GM19351 (cell line): ENCODE results near the gene THBD.
"Not testable (repeated sequence)": the region's sequence is repeated elsewhere in the genome, so short reads cannot be mapped to it uniquely, and the experiment has no call there.

Experiments
- ATAC-seq: cut with Tn5 transposase; IDR thresholded peaks from one replicate; pipeline ENCODE4 v1.9.1; 2021; ENCODE audit warnings: mild to moderate bottlenecking, moderate library complexity; ENCODE audit not compliant: unreplicated experiment

THBD gene

GRCh38 chr20:23037017-23037481, 12.4 kb downstream of the THBD start:
- ATAC-seq = no peak

DNA sequence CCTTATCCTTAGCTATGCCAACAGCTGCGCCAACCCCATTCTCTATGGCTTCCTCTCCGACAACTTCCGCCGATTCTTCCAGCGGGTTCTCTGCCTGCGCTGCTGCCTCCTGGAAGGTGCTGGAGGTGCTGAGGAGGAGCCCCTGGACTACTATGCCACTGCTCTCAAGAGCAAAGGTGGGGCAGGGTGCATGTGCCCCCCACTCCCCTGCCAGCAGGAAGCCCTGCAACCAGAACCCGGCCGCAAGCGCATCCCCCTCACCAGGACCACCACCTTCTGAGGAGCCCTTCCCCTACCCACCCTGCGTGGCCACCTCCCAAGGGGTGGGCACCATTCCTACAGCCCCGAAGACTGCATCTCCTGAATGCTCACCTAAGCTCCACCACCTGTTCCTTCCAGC, 13.1 kb downstream of the THBD start:
- ATAC-seq = no peak

DNA sequence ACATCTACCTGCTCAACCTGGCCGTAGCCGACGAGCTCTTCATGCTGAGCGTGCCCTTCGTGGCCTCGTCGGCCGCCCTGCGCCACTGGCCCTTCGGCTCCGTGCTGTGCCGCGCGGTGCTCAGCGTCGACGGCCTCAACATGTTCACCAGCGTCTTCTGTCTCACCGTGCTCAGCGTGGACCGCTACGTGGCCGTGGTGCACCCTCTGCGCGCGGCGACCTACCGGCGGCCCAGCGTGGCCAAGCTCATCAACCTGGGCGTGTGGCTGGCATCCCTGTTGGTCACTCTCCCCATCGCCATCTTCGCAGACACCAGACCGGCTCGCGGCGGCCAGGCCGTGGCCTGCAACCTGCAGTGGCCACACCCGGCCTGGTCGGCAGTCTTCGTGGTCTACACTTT, 13.7 kb downstream of the THBD start:
- no peak for ATAC-seq

DNA sequence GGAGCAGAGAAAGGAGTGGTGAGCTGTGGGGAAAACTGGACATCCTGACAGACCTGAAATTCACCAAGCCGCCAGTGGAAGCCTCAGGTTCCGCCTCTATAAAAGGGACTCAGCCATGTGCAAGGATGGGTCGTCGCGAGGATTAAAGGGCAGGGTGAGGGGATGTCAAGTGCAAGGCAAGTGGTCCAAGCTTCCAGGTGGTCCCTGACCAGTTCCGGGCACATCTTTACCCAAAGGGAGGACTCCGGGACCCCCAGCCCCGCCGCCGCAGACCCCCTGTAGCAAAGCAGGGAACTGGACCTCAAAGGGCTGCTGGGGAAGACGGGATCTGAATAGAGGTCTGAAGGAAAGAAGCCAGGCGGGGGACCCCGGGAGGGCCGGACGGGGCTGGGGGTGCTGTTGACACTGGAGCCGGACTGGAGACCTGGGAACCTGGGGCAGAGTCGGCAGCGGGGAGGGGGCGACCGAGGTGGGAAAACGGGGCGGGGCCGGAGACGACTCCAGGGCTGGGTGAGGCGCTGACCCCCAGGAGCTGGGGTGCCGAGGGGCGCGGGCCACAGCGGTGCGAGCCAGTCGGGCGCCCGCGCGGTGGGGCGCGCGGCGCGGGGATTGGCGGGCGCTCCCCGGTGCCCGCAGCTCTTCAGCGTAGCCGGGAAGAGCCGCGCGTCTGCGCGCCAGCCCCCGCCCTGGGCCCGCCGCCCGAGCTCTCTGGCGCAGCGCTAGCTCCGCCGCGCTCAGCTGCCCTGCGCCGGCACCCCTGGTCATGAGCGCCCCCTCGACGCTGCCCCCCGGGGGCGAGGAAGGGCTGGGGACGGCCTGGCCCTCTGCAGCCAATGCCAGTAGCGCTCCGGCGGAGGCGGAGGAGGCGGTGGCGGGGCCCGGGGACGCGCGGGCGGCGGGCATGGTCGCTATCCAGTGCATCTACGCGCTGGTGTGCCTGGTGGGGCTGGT, 14.5 kb downstream of the THBD start, which contains the start of gene SSTR4:
SSTR4 (plus strand) TSS at position 592 of the 951 bp plus-strand sequence; CDS start at position 764, 172 bp downstream.
- ATAC-seq = no peak

DNA sequence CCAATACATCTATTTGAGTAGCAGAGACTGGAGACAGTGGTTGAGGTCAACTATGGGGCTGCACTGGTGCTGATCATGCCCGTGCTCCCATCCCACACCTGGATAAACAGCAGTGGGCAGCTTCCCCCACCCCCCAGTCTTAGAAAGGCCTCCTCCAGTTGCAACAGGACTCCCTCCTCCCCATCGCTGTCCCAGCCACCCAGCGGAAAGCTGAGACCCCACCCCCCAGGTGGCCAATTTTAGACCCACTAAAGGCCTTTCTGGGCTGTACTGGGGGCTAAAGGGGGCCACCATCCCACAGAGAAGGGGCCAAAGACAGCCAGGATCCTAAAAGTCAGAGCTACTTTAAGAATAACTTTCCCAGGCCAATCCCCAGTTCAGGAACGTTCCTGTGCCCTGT, 15.6 kb downstream of the THBD start:
- no peak for ATAC-seq

GRCh38 chr20:23032750-23033078, 16.8 kb downstream of the THBD start:
- ATAC-seq = no peak

DNA sequence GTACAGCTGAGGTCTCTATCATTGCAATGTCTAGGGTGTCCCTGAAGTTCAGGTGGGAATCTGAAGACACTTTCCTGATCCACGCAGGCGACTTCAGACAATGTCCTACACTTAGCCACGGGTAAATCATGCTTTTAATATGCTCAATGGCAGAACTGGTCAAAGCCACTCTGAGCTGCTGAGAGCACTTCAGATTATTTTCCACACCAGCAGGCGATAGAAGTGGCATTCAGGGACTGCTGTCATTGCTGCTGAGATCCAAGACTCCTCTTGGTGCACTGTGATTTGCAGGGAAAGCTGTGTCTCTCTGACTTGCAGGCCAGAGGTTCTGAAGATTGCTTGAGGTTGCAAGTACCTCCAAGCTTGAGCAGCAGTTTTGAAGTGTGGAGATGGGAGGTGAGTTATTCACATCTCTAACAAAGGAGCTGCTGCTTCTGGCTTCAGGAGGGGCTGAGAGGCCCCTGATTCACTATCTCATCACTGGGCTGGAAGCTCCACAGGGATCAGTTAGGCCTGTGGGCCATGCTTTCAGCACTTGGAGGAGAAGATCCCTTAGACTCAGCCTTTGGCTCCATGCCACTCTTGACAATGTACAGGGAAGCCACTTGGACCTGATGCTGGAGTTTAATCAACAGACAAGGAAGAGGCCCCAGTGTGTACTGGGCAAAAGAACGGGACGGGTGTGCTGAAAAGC, 17.3 kb downstream of the THBD start:
- no peak for ATAC-seq

- no peak for ATAC-seq
These were observed 18.1 kb downstream of the THBD start for GRCh38 chr20:23031346-23031745.

DNA sequence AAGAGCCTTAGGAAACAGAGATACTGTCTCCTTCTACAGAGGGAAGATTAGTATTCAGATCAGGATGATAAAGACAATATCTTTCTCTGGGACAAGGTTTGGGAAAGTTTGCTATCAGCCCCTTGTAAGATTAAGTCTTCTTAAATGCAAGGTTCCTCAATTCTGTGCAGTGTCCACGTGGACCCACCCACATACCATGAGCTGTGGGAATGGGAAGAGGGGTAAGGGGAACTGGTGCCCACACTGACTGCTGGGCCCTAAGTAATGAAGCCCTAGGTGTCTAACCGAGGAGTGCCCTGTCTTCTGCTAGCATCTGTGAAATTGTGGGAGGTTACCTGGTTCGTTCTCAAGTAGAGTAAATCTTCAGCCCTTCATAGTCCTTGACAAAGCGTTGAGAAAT, 20.1 kb downstream of the THBD start:
- ATAC-seq = no peak

GRCh38 chr20:23028392-23028791, 21.1 kb downstream of the THBD start:
- no peak for ATAC-seq

DNA sequence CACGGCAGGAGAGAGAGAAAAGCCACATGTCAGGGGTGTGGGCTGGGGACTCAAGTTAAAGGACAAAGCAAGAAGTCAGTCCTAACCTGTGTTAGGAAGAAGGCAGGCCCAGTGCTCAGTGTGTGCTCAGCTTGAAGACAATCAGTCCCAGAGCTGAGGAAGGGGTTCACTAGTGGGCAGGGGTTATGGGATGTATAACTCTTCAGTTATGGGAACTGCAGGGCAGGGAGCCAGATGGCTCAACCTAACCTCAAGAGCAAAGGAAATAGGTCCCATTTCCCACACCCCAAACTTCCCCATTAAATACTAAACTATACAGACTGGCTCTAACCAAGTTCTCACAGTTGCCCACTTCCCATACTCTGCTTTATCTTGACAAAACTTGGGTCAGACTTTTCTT, 21.8 kb downstream of the THBD start:
- ATAC-seq = no peak

DNA sequence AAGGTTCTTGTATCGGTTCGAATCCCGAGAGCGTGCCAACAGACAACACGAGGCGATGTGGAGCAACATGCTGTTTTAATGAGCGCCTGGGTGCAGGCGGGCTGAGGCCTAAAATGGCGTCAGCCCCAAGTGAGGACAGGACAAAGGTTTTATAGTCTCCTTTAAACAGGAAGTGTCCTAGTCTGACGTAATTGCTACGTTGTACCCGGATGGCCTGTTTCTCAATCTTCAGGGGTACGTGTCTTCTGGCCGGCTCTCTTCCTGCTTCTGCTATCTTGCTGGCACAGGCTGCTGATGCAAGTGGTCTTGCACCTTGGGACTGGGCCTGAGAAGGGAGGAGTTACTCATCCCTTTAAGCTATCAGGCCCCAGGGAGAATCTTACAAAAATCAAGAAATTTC, 24.0 kb downstream of the THBD start:
- ATAC-seq = not testable (repeated sequence)

DNA sequence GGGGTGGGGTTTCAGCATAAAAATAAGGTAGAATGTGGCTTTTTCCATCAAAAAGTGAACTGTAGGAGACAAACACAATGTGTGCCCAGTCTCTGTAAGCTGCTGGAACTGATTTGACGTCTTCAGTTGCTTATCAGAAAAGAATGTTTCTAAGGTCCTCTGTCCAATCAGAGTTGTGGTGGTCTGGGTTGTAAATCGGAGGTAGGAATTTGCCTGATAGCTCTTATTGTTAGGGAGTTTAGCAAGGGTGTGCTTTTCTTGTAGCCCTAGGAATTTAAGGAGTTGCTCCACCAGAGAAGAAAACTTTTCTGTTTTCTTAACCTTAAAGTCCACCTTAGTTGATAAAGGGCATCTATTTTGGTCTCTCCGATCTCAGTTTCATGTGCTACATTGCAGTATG, 24.8 kb downstream of the THBD start:
- no peak for ATAC-seq

GRCh38 chr20:23023621-23024177, 25.8 kb downstream of the THBD start:
- no peak for ATAC-seq

DNA sequence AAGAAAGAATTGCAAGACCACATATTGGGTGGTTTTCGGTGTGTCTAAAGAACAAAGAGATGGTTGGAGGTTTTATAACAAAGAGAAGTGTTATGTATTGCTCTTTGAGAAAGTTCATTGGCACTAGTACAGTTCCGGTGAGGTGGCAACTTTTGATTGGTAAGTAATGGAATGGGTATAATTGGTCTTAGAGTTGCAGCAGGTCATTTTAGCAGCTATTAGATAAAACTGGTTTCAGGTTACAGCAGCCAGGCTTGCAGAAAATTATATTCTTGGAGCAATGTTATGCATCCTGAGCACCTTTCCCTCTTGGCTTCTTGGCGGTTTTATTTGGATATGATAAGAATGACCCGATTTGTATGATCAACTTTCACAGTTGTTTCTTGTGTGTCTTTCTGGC, 26.6 kb downstream of the THBD start:
- no peak for ATAC-seq

- ATAC-seq = no peak
These were observed 27.5 kb downstream of the THBD start for GRCh38 chr20:23021951-23022350.

GRCh38 chr20:23021541-23021940, 27.9 kb downstream of the THBD start:
- no peak for ATAC-seq

DNA sequence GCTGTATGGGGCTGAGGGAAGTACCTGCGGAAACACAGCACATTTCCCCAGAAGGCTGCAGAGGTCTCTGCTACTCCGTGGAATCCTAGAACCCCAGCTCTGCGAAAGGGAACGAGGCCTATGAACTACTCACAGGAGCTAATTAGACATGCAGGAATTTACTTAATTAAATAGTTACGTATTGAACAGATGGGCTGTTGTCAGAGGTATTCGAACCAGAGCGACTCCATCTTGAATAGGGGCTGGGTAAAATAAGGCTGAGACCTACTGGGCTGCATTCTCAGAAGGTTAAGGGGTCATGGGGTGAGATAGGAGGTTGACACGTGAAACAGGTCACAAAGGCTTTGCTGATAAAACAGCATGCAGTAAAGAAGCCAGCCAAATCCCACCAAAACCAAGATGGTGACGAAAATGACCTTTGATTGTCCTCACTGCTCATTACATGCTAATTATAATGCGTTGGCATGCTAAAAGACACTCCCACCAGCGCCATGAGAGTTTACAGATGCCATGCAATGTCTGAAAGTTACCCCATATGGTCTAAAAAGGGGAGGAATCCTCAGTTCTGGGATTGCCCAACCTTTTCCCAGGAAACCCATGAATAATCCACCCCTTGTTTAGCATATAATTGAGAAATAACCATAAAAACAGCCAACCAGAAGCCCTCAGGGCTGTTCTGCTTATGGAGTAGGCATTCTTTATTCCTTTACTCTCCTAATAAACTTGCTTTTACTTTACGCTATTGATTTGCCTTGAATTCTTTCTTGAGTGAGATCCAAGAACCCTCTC, 29.0 kb downstream of the THBD start:
- ATAC-seq = no peak

- ATAC-seq = no peak
These were observed 30.1 kb downstream of the THBD start for GRCh38 chr20:23019403-23019802.

DNA sequence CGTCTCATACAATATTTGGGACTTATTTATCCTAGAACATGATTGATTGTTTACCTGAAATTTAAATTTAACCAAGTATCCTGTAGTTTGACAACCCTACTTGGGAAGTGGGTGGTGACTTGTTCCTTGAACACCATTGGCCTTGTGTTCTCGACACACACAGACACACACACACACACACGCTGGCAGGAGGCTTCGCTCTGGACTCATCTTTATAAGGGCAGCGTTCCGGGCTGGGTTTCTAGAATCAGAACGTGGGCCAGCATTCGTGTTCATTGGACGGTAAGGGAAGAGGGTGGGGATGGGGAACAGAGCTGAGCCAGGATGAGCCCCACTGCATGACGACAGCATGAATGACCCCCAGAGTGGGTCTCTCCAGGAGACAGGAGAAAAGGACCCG, 30.5 kb downstream of the THBD start:
- ATAC-seq = no peak

DNA sequence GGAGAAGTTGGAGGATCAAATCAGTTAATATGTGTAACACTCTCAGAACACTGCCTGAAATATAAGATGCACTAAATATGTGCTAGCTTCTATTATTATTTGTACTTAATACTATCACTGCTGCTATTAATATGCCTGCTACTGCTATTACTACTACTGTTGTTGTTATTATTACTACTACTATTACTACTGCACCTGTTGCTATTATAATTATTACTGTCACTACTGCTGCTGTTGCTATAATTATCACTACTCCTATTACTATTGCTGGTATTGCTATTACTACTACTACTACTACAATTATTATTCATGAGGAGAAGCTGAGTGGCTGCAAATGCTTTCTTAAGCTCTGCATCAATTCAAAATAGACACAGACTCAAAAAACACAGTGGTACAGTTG, 31.0 kb downstream of the THBD start:
- ATAC-seq = peak; percentile 68
